NT2/D1 (cell line): ENCODE data around the gene OR8A1.

Source experiments
- DNase-seq: peaks from one replicate; pipeline ENCODE4 v3.0.0-alpha.2; 2011; ENCODE audit warnings: low read depth, low spot score
- H3K27me3 ChIP-seq: 2 replicates; pipeline ENCODE4 v1.6.0; 2011; ENCODE audit warnings: mild to moderate bottlenecking; ENCODE audit not compliant: insufficient read length, insufficient read depth
- H3K36me3 ChIP-seq: 2 replicates; pipeline ENCODE4 v1.6.1; 2011; ENCODE audit warnings: mild to moderate bottlenecking, low read length, mixed read lengths; ENCODE audit not compliant: insufficient read depth, insufficient read length
- H3K4me1 ChIP-seq: 2 replicates; pipeline ENCODE4 v1.5.1; 2011; ENCODE audit not compliant: insufficient read depth, insufficient read length
- H3K4me3 ChIP-seq: 2 replicates; pipeline ENCODE4 v1.5.1; 2011; ENCODE audit warnings: low read depth; ENCODE audit not compliant: insufficient read length
- H3K9ac ChIP-seq: 2 replicates; pipeline ENCODE4 v1.6.0; 2011; ENCODE audit warnings: low read depth; ENCODE audit not compliant: insufficient read length
- H3K9me3 ChIP-seq: 2 replicates; pipeline ENCODE4 v1.5.1; 2011; ENCODE audit warnings: mild to moderate bottlenecking, low read length; ENCODE audit not compliant: insufficient read depth
- SUZ12 ChIP-seq: IDR thresholded peaks from 2 replicates; pipeline ENCODE4 v1.6.1; 2011; ENCODE audit not compliant: insufficient read length, insufficient read depth; ENCODE audit errors: extremely low read depth
- YY1 ChIP-seq: IDR thresholded peaks from 2 replicates; pipeline ENCODE4 v1.6.1; 2011; ENCODE audit not compliant: insufficient read length, insufficient read depth
- ZNF274 ChIP-seq: IDR thresholded peaks from 2 replicates; pipeline ENCODE4 v1.6.1; 2011; ENCODE audit warnings: mild to moderate bottlenecking, low read depth, low read length

Gene OR8A1

DNA sequence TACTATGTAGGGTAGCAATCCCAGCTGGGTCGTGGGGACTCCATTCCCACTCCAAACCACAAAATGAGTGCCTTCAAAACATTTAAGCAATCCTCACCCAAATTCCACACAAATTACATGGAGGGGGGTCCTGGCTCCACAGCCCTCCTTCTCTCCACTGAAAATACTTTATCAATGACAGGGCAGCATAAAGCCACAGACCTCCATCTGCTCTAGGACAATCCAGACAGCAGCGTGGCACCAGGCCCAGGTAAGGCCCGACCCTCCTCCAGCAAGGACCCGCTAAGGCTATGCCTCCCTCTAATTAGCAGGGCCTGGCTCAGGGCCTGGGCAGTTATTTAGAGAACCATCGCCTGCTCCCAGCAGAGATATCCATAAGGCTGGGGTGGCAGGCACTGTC, 41.3 kb downstream of the OR8A1 start, which contains the start of gene PANX3:
TSS of gene PANX3 (plus strand) at position 365 of the 400 bp plus-strand sequence. CDS start 129 bp downstream, outside the sequence.
- Histone ChIP-seq H3K36me3 (no peaks in the 10 kb centered on the region), H3K9ac (no peak within 1 kb of the TSS), H3K4me3 (no peak within 1 kb of the TSS), H3K9me3 (no peaks in the 10 kb centered on the region), H3K27me3 (no peaks in the 10 kb centered on the region), H3K4me1 (no peaks in the 10 kb centered on the region)
- no peak for TF ChIP-seq YY1
- no peak for TF ChIP-seq ZNF274
- TF ChIP-seq SUZ12: no peak
- DNase-seq: no peak

DNA sequence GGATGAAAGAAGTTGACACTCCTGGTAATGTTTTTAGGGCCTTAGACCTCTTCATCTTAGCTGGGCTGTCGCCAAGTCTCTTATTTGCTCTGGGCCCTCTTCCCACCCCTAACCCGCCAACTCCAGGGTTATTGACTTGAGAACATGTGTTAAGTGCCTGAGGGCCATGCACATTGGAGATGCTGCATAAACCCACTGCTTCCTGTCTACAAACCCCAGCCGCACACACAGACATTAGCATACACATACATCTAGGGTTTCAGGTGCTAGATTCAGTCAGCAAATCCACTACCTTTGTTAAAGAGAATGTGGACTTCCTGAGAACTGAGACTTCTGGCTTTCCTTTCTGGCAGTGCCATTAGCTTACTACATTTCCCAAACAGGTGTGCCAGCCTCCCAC, 42.2 kb downstream of the OR8A1 start:
- TF ChIP-seq ZNF274 (no peak), SUZ12 (no peak), YY1 (no peak)
- no peaks in the 10 kb centered on the region for H3K36me3 ChIP-seq
- H3K4me3 ChIP-seq: no peak overlapping the region
- no peaks in the 10 kb centered on the region for H3K4me1 ChIP-seq
- no peaks in the 10 kb centered on the region for H3K27me3 ChIP-seq
- H3K9me3 ChIP-seq: no peaks in the 10 kb centered on the region
- DNase-seq: no peak
- no peak overlapping the region for H3K9ac ChIP-seq

DNA sequence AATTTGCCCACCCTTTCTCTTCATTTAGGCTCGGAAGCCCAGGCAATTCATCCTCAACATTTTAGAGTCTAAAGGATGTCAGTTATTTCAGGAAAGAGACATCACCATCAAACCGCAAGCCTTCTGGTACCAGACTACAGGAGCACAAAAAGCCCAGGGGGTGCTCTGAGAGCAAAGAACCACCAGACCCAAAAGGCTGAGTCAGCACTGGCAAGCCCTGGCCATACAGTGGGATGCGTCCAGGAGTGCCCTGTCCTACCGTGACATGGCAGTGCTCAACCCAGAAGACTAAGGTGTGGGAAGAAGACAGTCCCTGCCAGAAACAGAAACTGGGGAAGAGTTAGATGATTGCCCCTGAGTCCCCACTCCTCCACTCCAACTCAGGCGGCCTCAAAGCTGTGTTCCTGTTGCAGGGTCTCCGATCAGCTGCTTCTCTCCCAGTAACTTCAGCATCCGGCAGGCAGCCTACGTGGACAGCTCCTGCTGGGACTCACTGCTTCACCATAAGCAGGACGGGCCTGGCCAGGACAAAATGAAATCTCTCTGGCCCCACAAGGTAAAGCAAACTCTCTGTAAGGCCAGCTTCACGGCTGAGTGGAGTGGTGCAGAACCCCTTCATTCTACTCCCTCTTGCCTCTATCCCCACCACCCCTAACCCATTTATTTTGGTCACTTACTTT, 42.9 kb downstream of the OR8A1 start:
- DNase-seq: no peak
- no peak for TF ChIP-seq SUZ12
- no peak for TF ChIP-seq ZNF274
- TF ChIP-seq YY1: no peak
- H3K4me1 ChIP-seq: no peaks in the 10 kb centered on the region
- H3K4me3 ChIP-seq: no peak overlapping the region
- H3K27me3 ChIP-seq: no peaks in the 10 kb centered on the region
- H3K9ac ChIP-seq: no peak overlapping the region
- no peaks in the 10 kb centered on the region for H3K36me3 ChIP-seq
- no peaks in the 10 kb centered on the region for H3K9me3 ChIP-seq

DNA sequence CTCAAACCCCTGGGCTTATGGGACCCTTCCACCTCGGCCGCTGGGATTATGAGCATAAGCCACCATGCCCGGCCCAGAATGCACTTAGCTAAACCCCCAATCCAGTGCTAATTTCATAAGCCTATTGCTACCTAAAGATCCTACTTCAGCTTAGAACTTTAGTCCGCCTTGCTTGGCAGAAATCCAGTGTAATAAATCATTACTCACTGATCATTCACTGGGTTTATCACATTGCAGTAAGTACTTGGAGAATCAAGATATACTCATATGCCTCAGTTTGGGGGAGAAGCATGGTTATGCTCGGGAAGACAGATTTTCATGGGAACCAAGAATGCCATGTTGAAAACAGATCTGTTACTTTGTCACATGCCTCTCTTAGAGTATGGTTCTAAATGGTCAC, 49.1 kb downstream of the OR8A1 start:
- H3K4me1 ChIP-seq: no peaks in the 10 kb centered on the region
- H3K36me3 ChIP-seq: no peaks in the 10 kb centered on the region
- no peaks in the 10 kb centered on the region for H3K9me3 ChIP-seq
- TF ChIP-seq ZNF274: no peak
- no peak for TF ChIP-seq YY1
- no peak for TF ChIP-seq SUZ12
- no peak overlapping the region for H3K9ac ChIP-seq
- no peak for DNase-seq
- no peak overlapping the region for H3K4me3 ChIP-seq
- H3K27me3 ChIP-seq: no peaks in the 10 kb centered on the region
